ENCODE data around the gene PIP4K2B.
"Not testable (repeated sequence)": the region's sequence is repeated elsewhere in the genome, so short reads cannot be mapped to it uniquely, and the experiment has no call there.

PIP4K2B gene

DNA sequence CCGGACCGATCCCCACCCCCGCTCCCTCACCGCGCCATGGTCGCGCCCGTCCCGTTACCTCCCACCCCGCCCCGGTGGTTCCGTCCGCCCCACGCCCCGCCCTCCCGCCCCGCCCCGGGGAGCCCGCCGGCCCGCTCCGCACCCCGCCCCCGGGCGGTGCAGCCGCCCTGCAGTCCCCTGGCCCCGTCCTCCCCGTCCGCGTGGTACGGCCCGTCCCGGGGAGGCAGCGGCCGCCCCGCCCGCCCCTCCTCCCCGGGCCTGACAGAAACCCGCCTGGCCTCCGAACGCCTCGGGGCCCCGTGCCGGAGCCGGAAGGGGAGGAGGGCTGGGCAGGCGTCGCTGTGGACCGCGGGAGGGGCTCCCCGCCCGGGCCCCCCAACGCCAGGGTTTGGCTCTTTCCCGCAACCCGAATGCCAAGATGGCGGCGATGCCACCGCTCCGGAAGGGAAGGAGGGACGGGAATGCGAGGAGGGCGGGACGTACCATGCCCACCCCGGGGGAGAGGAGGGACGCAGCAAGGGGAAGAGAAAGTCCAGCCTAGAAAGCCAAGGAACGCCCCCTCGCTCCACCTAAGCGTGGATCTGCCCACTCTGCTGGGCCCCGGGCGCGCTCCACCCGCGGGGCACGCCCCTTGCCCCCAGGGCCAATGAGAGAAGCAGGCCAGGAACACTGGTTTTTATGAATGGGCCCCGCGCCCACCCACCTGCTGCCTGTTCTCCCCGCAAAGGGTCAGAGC is at the start of gene PIP4K2B:
TSS of gene PIP4K2B (minus strand) at position 56 of the 736 bp plus-strand sequence. CDS start 132 bp downstream, outside the sequence.
- peak; percentile 82 for DNase-seq

- no peak for DNase-seq
These were observed 49.2 kb upstream of the PIP4K2B start for GRCh38 chr17:38848557-38848891.

DNA sequence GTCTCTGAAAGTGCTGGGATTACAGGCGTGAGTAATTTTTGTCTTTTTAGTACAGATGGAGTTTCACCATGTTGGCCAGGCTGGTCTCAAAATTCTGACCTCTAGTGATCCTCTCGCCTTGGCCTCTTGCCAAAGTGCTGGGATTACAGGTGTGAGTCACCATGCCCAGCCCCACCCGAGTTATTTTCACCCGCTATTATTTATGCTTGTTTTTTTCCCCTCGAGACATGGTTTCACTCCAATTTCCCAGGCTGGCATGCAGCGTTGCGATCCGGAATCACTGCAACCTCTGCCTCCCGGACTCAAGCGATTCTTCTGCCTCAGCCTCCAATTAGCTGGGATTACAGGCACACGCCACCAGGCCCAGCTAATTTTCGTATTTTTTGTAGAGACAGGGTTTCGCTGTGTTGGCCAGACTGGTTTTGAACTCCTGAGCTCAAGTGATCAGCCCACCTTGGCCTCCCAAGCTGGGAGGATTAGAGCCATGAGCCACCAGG is 45.0 kb upstream of the PIP4K2B start:
- no peak for DNase-seq

GRCh38 chr17:38825762-38826247 is 26.4 kb upstream of the PIP4K2B start:
- DNase-seq, result no peak

GRCh38 chr17:38824899-38825761 is 25.8 kb upstream of the PIP4K2B start, which contains the start of gene CWC25:
Gene CWC25 (minus strand): TSS chr17:38825321. CDS start chr17:38825183, 138 bp downstream.
- DNase-seq, result peak; percentile 97

DNA sequence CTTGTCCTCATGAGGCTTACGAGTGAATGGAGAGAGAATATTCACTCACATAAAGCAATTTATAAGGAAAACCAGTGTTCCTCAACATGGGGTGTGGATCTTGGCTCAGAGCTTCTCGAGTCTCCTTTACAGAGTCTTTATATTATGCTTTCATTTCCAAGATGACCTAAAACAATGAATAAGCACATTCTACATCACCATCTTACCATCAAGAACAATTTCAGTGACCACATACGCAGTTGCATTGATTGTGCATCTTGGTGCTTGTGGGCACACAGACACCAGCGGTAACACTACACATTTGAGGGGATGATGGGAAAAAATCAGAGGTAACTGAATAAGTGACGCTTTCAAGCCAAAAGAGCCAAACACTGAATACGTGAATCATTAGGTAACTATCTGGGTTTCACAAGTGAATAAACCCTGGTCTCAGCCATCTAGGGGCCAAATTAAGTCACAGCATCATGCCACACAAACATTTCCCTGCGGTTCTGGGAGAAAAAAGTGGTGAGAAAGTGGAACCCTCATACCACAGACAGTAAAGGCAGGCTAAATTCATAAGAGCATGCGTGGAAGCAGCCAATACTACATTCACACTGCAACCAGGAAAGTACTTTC is 16.3 kb upstream of the PIP4K2B start:
- no peak for DNase-seq

DNA sequence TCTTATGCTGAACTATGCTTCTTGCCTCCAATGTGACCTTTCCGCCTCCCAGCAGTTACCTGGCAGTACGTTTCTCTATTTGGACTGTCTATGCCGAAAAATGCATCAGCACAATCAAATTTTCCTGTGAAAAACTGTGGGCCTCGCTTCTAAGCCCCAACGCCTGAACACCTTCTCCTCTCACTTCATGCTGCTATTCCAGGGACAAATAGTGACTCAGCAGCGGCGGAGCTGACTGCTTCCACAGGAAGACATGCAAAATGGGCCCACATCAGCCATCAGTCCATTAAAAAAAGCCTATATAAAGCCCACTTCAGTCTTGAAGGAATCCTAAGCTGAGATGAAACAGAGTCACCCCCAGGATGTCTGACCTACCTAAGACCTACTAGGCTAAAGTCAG is 10.5 kb upstream of the PIP4K2B start:
- DNase-seq, result no peak

DNA sequence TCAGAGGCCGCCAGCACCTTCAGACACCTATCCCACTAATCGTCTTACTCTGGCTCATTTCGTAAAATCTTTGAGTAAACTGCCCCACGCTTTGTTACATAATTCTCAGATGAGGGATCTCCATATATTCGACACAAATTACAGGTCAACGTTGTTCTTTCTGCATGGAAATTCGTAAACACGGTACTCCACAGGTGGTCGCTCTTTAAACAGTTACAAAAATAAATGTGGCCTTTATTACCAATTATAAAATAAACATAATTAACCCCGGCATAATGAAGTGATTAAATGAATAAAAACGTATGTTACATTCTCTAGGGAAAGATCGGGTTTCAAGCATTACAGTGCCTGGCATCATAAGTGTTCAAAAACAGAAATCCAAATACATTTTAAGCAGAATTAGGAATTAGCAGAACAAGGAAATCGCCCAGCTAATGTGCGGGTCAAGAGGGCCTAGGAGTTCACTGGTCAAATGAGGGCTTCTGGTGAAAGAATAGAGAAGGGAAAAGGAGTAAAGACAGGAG is 943 bp upstream of the PIP4K2B start:
- DNase-seq, result no peak

DNA sequence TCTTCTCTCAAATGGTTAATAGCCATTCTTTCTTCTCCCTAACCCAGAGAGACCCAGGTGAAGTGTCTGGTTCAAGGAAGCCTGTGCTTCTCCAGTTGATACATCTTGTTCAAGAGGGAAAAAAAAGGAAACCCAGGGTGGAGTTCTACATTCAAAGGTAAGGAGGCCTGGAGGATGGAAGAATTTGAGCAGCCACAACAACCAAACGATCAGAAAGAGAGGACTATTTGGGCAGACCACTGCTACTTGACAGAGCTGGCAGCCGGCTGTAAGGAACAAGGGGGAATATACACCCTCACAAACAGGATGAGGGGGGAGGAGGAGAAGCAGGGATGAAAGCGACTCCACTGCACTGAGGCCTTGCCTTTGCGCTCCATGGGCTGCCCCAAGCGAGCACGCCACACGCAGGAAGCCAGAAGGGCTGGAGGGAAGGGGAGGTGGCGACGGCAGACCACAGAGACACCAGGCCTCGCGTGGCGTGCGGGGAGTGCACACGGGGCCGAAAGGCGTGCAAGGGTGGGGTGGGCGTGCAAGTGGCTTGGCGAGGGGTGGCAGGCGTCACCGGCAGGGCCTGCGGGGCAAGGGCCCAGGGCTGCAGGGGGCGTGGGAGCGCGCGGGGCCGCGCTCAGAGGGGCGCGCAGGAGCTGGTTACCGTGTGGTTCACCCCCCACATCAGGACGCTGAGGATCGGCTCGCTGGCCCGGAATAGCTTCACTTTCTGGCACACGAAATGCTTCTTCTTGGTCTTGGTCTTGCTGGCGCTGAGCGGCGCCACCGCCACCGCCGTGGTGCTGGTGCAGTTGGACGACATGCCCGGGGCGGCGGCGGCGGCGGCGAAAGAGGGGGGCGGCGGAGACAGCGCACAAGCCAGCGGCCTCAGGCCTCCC is 499 bp downstream of the PIP4K2B start:
- DNase-seq, result peak; percentile 57

DNA sequence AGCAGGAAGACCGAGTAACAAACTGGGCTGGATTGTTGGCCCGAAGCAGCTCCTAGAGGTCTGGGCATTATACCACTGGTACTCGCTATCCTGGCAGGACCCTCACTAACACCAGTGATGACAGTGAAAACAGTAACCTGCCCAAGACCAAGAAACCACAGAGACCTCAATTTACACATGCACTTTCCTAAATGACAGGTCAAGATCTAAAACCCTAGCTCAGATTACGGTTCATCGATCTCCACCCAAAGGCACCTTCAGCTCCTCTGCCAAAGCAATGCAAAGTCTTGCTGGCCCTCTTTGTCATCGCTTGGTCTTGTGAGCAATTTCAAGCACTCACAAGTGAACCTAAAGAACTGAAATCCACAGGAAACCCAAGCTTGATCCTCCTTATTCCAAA is 1.5 kb downstream of the PIP4K2B start:
- no peak for DNase-seq

GRCh38 chr17:38797158-38797490 is 2.2 kb downstream of the PIP4K2B start:
- no peak for DNase-seq

- DNase-seq, result no peak
These were observed 2.8 kb downstream of the PIP4K2B start for GRCh38 chr17:38796451-38797157.

GRCh38 chr17:38794221-38794620 is 5.1 kb downstream of the PIP4K2B start:
- DNase-seq, result no peak

- DNase-seq, result no peak
These were observed 8.2 kb downstream of the PIP4K2B start for GRCh38 chr17:38791162-38791561.

- DNase-seq, result not testable (repeated sequence)
These were observed 9.1 kb downstream of the PIP4K2B start for GRCh38 chr17:38790148-38790707.

GRCh38 chr17:38789185-38789584 is 10.2 kb downstream of the PIP4K2B start:
- no peak for DNase-seq

GRCh38 chr17:38787999-38788398 is 11.4 kb downstream of the PIP4K2B start:
- not testable (repeated sequence) for DNase-seq

DNA sequence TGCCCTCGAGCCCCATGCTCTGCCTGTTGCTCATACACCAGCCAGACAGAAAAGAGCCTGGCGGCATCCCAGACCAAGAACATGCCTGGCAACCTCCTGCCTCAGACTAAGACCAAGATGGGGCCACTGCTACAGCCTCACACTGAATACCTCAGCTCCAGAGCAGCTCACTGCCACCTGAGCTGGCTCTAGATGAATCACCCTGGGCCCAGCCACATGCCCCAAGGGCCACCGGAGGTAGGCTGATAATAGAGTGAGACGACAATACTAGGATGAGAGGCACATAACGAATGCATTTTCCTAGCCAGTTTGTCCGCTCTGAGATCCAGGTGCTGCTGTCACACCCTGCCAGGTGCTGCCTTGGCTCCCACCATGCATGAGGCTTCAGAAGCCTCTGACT is 13.0 kb downstream of the PIP4K2B start:
- DNase-seq, result no peak

DNA sequence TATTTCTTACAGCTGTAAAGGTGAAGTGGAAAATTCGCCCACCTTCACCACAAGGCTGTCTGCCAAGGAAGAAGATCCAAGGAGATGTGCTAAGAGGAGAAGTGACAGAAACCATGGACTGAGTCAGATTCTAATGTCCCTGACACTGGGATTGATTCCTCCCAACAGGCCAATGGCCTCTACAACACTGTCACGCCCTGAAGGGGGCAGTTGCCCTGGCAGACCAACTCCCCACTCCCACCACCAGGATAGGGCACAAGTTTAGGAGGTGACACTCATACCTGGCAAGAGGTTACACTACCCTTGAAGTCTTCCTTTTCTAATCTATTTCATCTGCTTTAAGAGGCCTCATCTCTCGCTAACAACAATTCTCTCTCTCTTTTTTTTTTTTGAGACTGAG is 16.1 kb downstream of the PIP4K2B start:
- DNase-seq, result no peak

- DNase-seq, result no peak
These were observed 19.2 kb downstream of the PIP4K2B start for GRCh38 chr17:38779965-38780752.

All from activated effector memory CD4-positive, alpha-beta T cell treated with Interleukin-2 at 50 U/mL for 16 hours (primary cell).